ENCODE data around the gene DOCK3. TPM values are rescaled to one million over a fixed set of nuclear protein-coding genes. Genes with fewer than 3 reads are reported as not detected.

Gene DOCK3
- total RNA-seq, 3 donors from 2014 or later = 0.17 to 6.1 (median 0.20) TPM

- Histone ChIP-seq H3K4me1 (ENCODE audit: low read depth) (no peaks in the 10 kb centered on the region), H3K4me3 (no peak overlapping the region), H3K36me3 (ENCODE audit: low read depth) (no peaks in the 10 kb centered on the region), H3K9me3 (no peaks in the 10 kb centered on the region)
- no peak for TF ChIP-seq CTCF (IDR thresholded peaks at IDR 0.05)
- ATAC-seq (no peak), DNase-seq (no peak)
- intact Hi-C loops (cut with DNase I, micrococcal nuclease) = no loop called here
Measured at GRCh38 chr3:51403675-51404074, 728.9 kb downstream of the DOCK3 start.

- no peak for ATAC-seq
- no peaks in the 10 kb centered on the region for H3K4me1 ChIP-seq (ENCODE audit: low read depth)
- H3K9me3 ChIP-seq = no peaks in the 10 kb centered on the region
- H3K4me3 ChIP-seq = no peak overlapping the region
- no peak for DNase-seq
- no peak for TF ChIP-seq CTCF (IDR thresholded peaks at IDR 0.05)
- intact Hi-C loops (cut with DNase I, micrococcal nuclease) = no loop called here
- H3K36me3 ChIP-seq (ENCODE audit: low read depth) = no peaks in the 10 kb centered on the region
Measured at GRCh38 chr3:51408021-51408420, 733.3 kb downstream of the DOCK3 start.

GRCh38 chr3:51408813-51409212, 734.1 kb downstream of the DOCK3 start:
- Histone ChIP-seq H3K36me3 (ENCODE audit: low read depth) (no peaks in the 10 kb centered on the region), H3K9me3 (no peaks in the 10 kb centered on the region), H3K4me3 (no peak overlapping the region), H3K4me1 (ENCODE audit: low read depth) (no peaks in the 10 kb centered on the region)
- no peak for TF ChIP-seq CTCF (IDR thresholded peaks at IDR 0.05)
- intact Hi-C loops (cut with DNase I, micrococcal nuclease) = no loop called here
- ATAC-seq = peak; percentile 27
- no peak for DNase-seq

- DNase-seq = no peak
- Histone ChIP-seq H3K9me3 (no peaks in the 10 kb centered on the region), H3K4me1 (ENCODE audit: low read depth) (no peaks in the 10 kb centered on the region), H3K36me3 (ENCODE audit: low read depth) (peaks cover 15% of the 10 kb centered on the region), H3K4me3 (no peak overlapping the region)
- ATAC-seq = no peak
- intact Hi-C loops (cut with DNase I, micrococcal nuclease) = no loop called here
- TF ChIP-seq CTCF (IDR thresholded peaks at IDR 0.05) = no peak
Measured at GRCh38 chr3:51422211-51422610, 747.5 kb downstream of the DOCK3 start.

GRCh38 chr3:51426921-51427320, 752.2 kb downstream of the DOCK3 start:
- intact Hi-C loops (cut with DNase I, micrococcal nuclease) = no loop called here
- no peaks in the 10 kb centered on the region for H3K9me3 ChIP-seq
- H3K4me1 ChIP-seq (ENCODE audit: low read depth) = no peaks in the 10 kb centered on the region
- no peaks in the 10 kb centered on the region for H3K36me3 ChIP-seq (ENCODE audit: low read depth)
- ATAC-seq = no peak
- no peak for TF ChIP-seq CTCF (IDR thresholded peaks at IDR 0.05)
- no peak overlapping the region for H3K4me3 ChIP-seq
- DNase-seq = no peak

GRCh38 chr3:51429138-51429537, 754.4 kb downstream of the DOCK3 start:
- Histone ChIP-seq H3K4me3 (no peak overlapping the region), H3K9me3 (no peaks in the 10 kb centered on the region), H3K4me1 (ENCODE audit: low read depth) (no peaks in the 10 kb centered on the region), H3K36me3 (ENCODE audit: low read depth) (no peaks in the 10 kb centered on the region)
- DNase-seq = no peak
- no peak for TF ChIP-seq CTCF (IDR thresholded peaks at IDR 0.05)
- intact Hi-C loops (cut with DNase I, micrococcal nuclease) = no loop called here
- no peak for ATAC-seq

Data from mucosa of descending colon (tissue), 3 donors.